Muscle of back (tissue), 11 donors: ENCODE data around the gene CREBZF. TPM values are rescaled to one million over a fixed set of nuclear protein-coding genes. Genes with fewer than 3 reads are reported as not detected.
"Not testable (repeated sequence)": the region's sequence is repeated elsewhere in the genome, so short reads cannot be mapped to it uniquely, and the experiment has no call there.

ENCODE experiments used
- DNase-seq, 3 donors: peaks; one replicate each; pipeline versions ENCODE4 v3.0.0 to v3.0.0-alpha.2; 2013
- polyA plus RNA-seq, 10 donors: library from polyadenylated mRNA; unstranded; fragments of 120-200 nt; gene quantifications; one replicate each; pipeline ENCODE4 v1.2.1, GENCODE V29; 2013; ENCODE audit not compliant: insufficient read length in 10 of 10

CREBZF gene
- polyA plus RNA-seq, 10 donors: 38.5 to 71.7 (median 50.6) TPM

- peak; percentile 98 to 99 (median 98) for DNase-seq
Measured at GRCh38 chr11:85627998-85628770, 36.7 kb downstream of the CREBZF start, which contains the start of gene TMEM126B. Gene TMEM126B (plus strand): TSS chr11:85628593. CDS start chr11:85628608, 15 bp downstream.

- DNase-seq: peak; percentile 47 to 81 (median 58)
Measured at GRCh38 chr11:85627332-85627997, 37.5 kb downstream of the CREBZF start, which contains the start of gene DLG2. Gene DLG2 (minus strand): TSS chr11:85627344.

- peak in 2 of 3 donors; percentile 5 to 13 for DNase-seq
Measured at GRCh38 chr11:85626496-85626895, 38.4 kb downstream of the CREBZF start.

- no peak for DNase-seq
Measured at GRCh38 chr11:85620256-85620655, 44.7 kb downstream of the CREBZF start.

GRCh38 chr11:85619499-85619898, 45.4 kb downstream of the CREBZF start:
- DNase-seq: no peak

- not testable (repeated sequence) for DNase-seq
Measured at GRCh38 chr11:85611643-85612042, 53.3 kb downstream of the CREBZF start.

Other genes with a start within 250 kb of the CREBZF start
- gene DLG2, start 37.8 kb downstream of the CREBZF start, polyA plus RNA-seq: 10 to 100 TPM in 5 of 10 donors, 1 to 10 TPM in 5; 7.0 to 15.2 (median 10.4) TPM
- 10 to 100 TPM; 39.2 to 51.0 (median 47.1) TPM for gene TMEM126B, start 36.5 kb downstream of the CREBZF start, polyA plus RNA-seq
- 10 to 100 TPM; 35.2 to 44.5 (median 37.9) TPM for gene TMEM126A, start 17.2 kb downstream of the CREBZF start, polyA plus RNA-seq
- gene CCDC89, start 21.1 kb upstream of the CREBZF start, polyA plus RNA-seq: 1 to 10 TPM; 1.1 to 2.5 (median 1.7) TPM
- gene SYTL2, start 146.0 kb upstream of the CREBZF start, polyA plus RNA-seq: 100 to 1,000 TPM in 4 of 10 donors, 10 to 100 TPM in 6; 48.8 to 134 (median 81.9) TPM
- gene CCDC83, start 190.3 kb upstream of the CREBZF start, polyA plus RNA-seq: not detected